SK-N-MC (cell line): Measurements from ENCODE around the gene VSTM2B.

Experiments used
- EZH2 ChIP-seq: fragments of 200-600 bp; sonication (generic); IDR thresholded peaks from one replicate; pipeline ENCODE4 v1.6.1; 2017; ENCODE audit warnings: antibody characterized with exemption
- FOXP2 ChIP-seq: optimal IDR thresholded peaks from 2 replicates; pipeline ENCODE3; 2011; ENCODE audit warnings: mild to moderate bottlenecking, moderate library complexity; ENCODE audit not compliant: insufficient read depth; ENCODE audit errors: extremely low read length, control extremely low read depth
- POLR2AphosphoS5 ChIP-seq: IDR thresholded peaks from 2 replicates; pipeline ENCODE4 v1.6.1; 2012; ENCODE audit warnings: mild to moderate bottlenecking, low read depth, low read length, borderline replicate concordance

GRCh38 chr19:29487432-29487831, 38.4 kb upstream of the VSTM2B start:
- TF ChIP-seq POLR2AphosphoS5 = no peak
- no peak for TF ChIP-seq EZH2
- TF ChIP-seq FOXP2 = no peak
